Upper lobe of left lung (tissue), 6 donors: ENCODE results near the gene FOXP1. TPM values are rescaled to one million over a fixed set of nuclear protein-coding genes. Genes with fewer than 3 reads are reported as not detected.
A peak's percentile ranks its signal among the peaks of the same experiment; 100 is the strongest.

ENCODE experiments used
- ATAC-seq, 2 donors: fragments of 200-7000 bp; cut with Tn5 transposase; one replicate each; pipeline ENCODE4 v1.9.1; 2022; ENCODE audit warnings: mild to moderate bottlenecking in 2 of 2, moderate library complexity in 2 of 2; ENCODE audit not compliant: low FRiP score in 2 of 2
- DNase-seq, 2 donors: peaks; one replicate each; pipeline ENCODE4 v3.0.0-alpha.2; 2019 to 2020
- H3K27ac ChIP-seq, 4 donors: fragments of 200-600 bp; sonication (generic); one replicate each; pipeline ENCODE4 v1.5.1; 2016 to 2019
- H3K27me3 ChIP-seq, 4 donors: fragments of 200-600 bp; sonication (generic); one replicate each; pipeline ENCODE4 v1.5.1; 2017 to 2019
- H3K36me3 ChIP-seq, 4 donors: fragments of 200-600 bp; sonication (generic); one replicate each; pipeline ENCODE4 v1.5.1; 2016 to 2019
- H3K4me1 ChIP-seq, 4 donors: fragments of 200-600 bp; sonication (generic); one replicate each; pipeline ENCODE4 v1.5.1; 2018 to 2019
- H3K4me3 ChIP-seq, 4 donors: fragments of 200-600 bp; sonication (generic); one replicate each; pipeline ENCODE4 v1.5.1; 2017 to 2019; ENCODE audit warnings: mild to moderate bottlenecking in 2 of 4, moderate library complexity in 1 of 4
- H3K9me3 ChIP-seq, 4 donors: fragments of 200-600 bp; sonication (generic); one replicate each; pipeline ENCODE4 v1.5.1; 2018 to 2019
- CTCF ChIP-seq, 6 experiments: fragments of 450-650 bp in 4 of 6; fragments of 200-600 bp in 2 of 6; sonication (generic) in 2 of 6; IDR thresholded peaks; one replicate each; pipeline ENCODE4 v1.5.1; 2016 to 2019; ENCODE audit warnings: antibody characterized with exemption in 6 of 6
- EP300 ChIP-seq, 4 donors: sonication (generic); formaldehyde crosslinking; IDR thresholded peaks; one replicate each; pipeline ENCODE4 v1.5.1; 2017; ENCODE audit warnings: antibody characterized with exemption in 4 of 4, control low read depth in 2 of 4
- POLR2A ChIP-seq, 4 donors: fragments of 450-650 bp; IDR thresholded peaks; one replicate each; pipeline ENCODE4 v1.5.1; 2016 to 2017; ENCODE audit warnings: antibody characterized with exemption in 4 of 4, mild to moderate bottlenecking in 2 of 4
- POLR2AphosphoS5 ChIP-seq, 2 donors: sonication (generic); formaldehyde crosslinking; IDR thresholded peaks; one replicate each; pipeline ENCODE4 v1.5.1; 2017; ENCODE audit warnings: antibody characterized with exemption in 2 of 2
- WGBS, 2 donors: methylation state at CpG; one replicate each; pipeline ENCODE4 v1.1.5; 2017 to 2018; 5-methylcytosine and 5-hydroxymethylcytosine counted together
- total RNA-seq, 6 donors: library from RNA; depleted of rRNA in 4 of 6; stranded (reverse); fragments of >200 nt in 4 of 6; gene quantifications; one replicate each; pipeline versions ENCODE4 v1.1.0 to v1.2.1, GENCODE V29; 2016 to 2021
- donor health status: DM: no; HTN: no; CAD: no; lungs with moderate emphysema.
- donor health status: DM: no; HTN: yes; CAD: no; lungs with severe emphysema.

The FOXP1 gene
- total RNA-seq, 6 donors from 2014 or later, result 103 to 248 (median 134) TPM

- peak overlapping the region in 1 of 4 donors; percentile 36 for H3K27ac ChIP-seq
- DNase-seq (no peak), ATAC-seq (peak in 1 of 2 donors; percentile 67)
- H3K4me3 ChIP-seq, result no peak overlapping the region
- 78 to 79% methylated on average over 6 of the region's 6 CpGs for WGBS, 2 donors
- H3K36me3 ChIP-seq, result peaks cover 0 to 3% (median 2%) of the 10 kb centered on the region in 4 donors
- H3K27me3 ChIP-seq, result no peaks in the 10 kb centered on the region
- TF ChIP-seq EP300 (IDR thresholded peaks at IDR 0.05) (no peak), POLR2A (IDR thresholded peaks at IDR 0.05) (no peak), POLR2AphosphoS5 (IDR thresholded peaks at IDR 0.05) (no peak), CTCF (IDR thresholded peaks at IDR 0.05) (no peak)
- H3K9me3 ChIP-seq, result no peaks in the 10 kb centered on the region
- H3K4me1 ChIP-seq, result peaks cover 16 to 25% (median 19%) of the 10 kb centered on the region in 4 donors
These were observed 556.6 kb downstream of the FOXP1 start for GRCh38 chr3:71026634-71027578.

DNA sequence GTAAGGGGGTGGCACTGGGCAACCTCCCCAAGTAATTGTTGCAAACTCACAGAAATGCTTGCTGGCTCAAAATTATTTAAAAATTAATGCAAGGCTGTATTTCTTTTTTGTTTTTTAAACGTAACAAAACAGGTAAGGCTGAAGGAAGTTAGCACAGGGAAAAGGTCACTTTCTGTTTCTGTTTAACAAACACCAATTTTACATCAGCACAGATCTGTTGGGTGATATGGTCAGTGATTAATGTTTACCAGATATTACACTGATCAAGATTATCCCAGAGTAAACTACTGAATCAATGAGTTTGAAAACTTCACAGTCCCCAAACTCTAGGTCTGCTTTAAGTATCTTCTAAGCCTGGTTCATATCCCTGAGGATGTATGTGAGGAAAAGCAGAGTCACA lies 558.0 kb downstream of the FOXP1 start:
- Histone ChIP-seq H3K27ac (peak overlapping the region in 2 of 4 donors; percentile 12 to 36), H3K9me3 (no peaks in the 10 kb centered on the region), H3K4me1 (peaks cover 5 to 12% (median 10%) of the 10 kb centered on the region in 4 donors), H3K4me3 (no peak overlapping the region), H3K36me3 (peaks cover 0 to 3% (median 0%) of the 10 kb centered on the region in 4 donors), H3K27me3 (no peaks in the 10 kb centered on the region)
- 58 to 66% methylated on average over 1 of the region's 1 CpG for WGBS, 2 donors
- no peak for DNase-seq
- TF ChIP-seq POLR2A (IDR thresholded peaks at IDR 0.05), result no peak
- TF ChIP-seq CTCF (IDR thresholded peaks at IDR 0.05), result no peak
- TF ChIP-seq EP300 (IDR thresholded peaks at IDR 0.05), result no peak
- TF ChIP-seq POLR2AphosphoS5 (IDR thresholded peaks at IDR 0.05), result no peak
- ATAC-seq, result no peak

- Histone ChIP-seq H3K36me3 (peaks cover 0 to 3% (median 0%) of the 10 kb centered on the region in 4 donors), H3K27me3 (no peaks in the 10 kb centered on the region), H3K9me3 (no peaks in the 10 kb centered on the region), H3K4me3 (no peak overlapping the region), H3K27ac (peak overlapping the region in 2 of 4 donors; percentile 12 to 36), H3K4me1 (peaks cover 5 to 11% (median 9%) of the 10 kb centered on the region in 4 donors)
- ATAC-seq, result no peak
- no peak for DNase-seq
- 92 to 95% methylated on average over 8 of the region's 8 CpGs for WGBS, 2 donors
- no peak for TF ChIP-seq CTCF (IDR thresholded peaks at IDR 0.05)
- TF ChIP-seq EP300 (IDR thresholded peaks at IDR 0.05), result no peak
- no peak for TF ChIP-seq POLR2A (IDR thresholded peaks at IDR 0.05)
- TF ChIP-seq POLR2AphosphoS5 (IDR thresholded peaks at IDR 0.05), result no peak
These were observed 558.5 kb downstream of the FOXP1 start for GRCh38 chr3:71025010-71025409.

DNA sequence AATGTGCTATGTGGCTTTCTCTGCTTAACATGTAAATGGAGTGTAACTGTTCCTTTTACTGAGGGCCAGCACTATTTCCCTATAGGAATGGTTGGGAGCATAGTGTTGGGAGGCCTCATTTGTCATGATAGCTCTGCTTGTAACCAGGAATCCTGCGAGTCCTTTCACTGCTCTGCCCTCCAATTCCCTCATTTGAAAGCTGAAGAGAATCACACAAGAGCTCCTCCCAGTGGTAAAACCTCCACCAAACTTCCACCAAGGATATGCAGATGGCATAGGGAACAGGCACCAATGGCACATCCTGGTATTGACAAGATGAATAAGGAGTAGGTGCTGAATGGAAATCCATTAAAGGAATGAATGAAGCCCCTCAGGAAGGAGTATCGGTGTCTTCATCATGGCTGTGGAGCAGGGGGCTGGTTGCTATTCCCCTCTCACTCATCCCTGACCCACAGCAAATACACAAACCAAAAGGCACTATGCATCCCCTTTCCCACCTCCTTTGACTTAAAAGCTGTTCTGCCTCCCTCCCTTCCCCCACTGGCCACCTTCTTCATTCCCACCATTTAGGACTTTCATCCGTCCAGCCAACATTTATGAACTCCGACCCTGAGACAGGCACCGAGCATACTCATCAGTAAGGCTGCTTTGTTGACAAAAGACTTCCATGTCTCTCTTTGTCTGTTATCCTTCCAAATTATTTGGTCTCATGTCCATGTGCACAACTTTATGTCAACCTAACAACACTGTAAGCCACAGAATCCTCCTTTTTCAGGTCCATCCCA lies 560.8 kb downstream of the FOXP1 start:
- H3K4me1 ChIP-seq, result peaks cover 8 to 23% (median 16%) of the 10 kb centered on the region in 4 donors
- H3K4me3 ChIP-seq, result no peak overlapping the region
- H3K36me3 ChIP-seq, result no peaks in the 10 kb centered on the region
- ATAC-seq (no peak), DNase-seq (no peak)
- H3K27me3 ChIP-seq, result no peaks in the 10 kb centered on the region
- no peak for TF ChIP-seq EP300 (IDR thresholded peaks at IDR 0.05)
- TF ChIP-seq POLR2AphosphoS5 (IDR thresholded peaks at IDR 0.05), result no peak
- no peak for TF ChIP-seq POLR2A (IDR thresholded peaks at IDR 0.05)
- no peak for TF ChIP-seq CTCF (IDR thresholded peaks at IDR 0.05)
- no peak overlapping the region for H3K27ac ChIP-seq
- H3K9me3 ChIP-seq, result no peaks in the 10 kb centered on the region
- 86 to 87% methylated on average over 5 of the region's 5 CpGs for WGBS, 2 donors
